ENCODE data around the gene PLXDC1.

Gene PLXDC1

GRCh38 chr17:39151150-39151942 is at the start of gene PLXDC1:
Gene PLXDC1, minus strand, starts transcription at chr17:39151637. Its CDS starts 200 bp downstream, at chr17:39151437.
- DNase-seq (ENCODE audit: low read depth) = no peak

- no peak for DNase-seq (ENCODE audit: low read depth)
These were observed 49.6 kb upstream of the PLXDC1 start for GRCh38 chr17:39200957-39201510.

GRCh38 chr17:39200070-39200879 is 48.8 kb upstream of the PLXDC1 start, which contains the start of gene RPL19:
Gene RPL19, plus strand, starts transcription at chr17:39200283. Its CDS starts 62 bp downstream, at chr17:39200345.
- peak; percentile 72 for DNase-seq (ENCODE audit: low read depth)

- peak; percentile 76 for DNase-seq (ENCODE audit: low read depth)
These were observed 48.3 kb upstream of the PLXDC1 start for GRCh38 chr17:39199820-39200069.

- DNase-seq (ENCODE audit: low read depth) = no peak
These were observed 46.7 kb upstream of the PLXDC1 start for GRCh38 chr17:39198186-39198566.

GRCh38 chr17:39197380-39198185 is 46.1 kb upstream of the PLXDC1 start, which contains the start of gene CACNB1:
Gene CACNB1, minus strand, starts transcription at chr17:39197669. Its CDS starts 174 bp downstream, at chr17:39197495.
- DNase-seq (ENCODE audit: low read depth) = peak; percentile 45

- no peak for DNase-seq (ENCODE audit: low read depth)
These were observed 45.4 kb upstream of the PLXDC1 start for GRCh38 chr17:39196808-39197291.

GRCh38 chr17:39196241-39196807 is 44.9 kb upstream of the PLXDC1 start:
- DNase-seq (ENCODE audit: low read depth) = no peak

GRCh38 chr17:39195568-39196160 is 44.2 kb upstream of the PLXDC1 start:
- no peak for DNase-seq (ENCODE audit: low read depth)

- no peak for DNase-seq (ENCODE audit: low read depth)
These were observed 43.6 kb upstream of the PLXDC1 start for GRCh38 chr17:39194985-39195524.

- DNase-seq (ENCODE audit: low read depth) = no peak
These were observed 42.9 kb upstream of the PLXDC1 start for GRCh38 chr17:39194089-39194984.

GRCh38 chr17:39193346-39193745 is 41.9 kb upstream of the PLXDC1 start:
- no peak for DNase-seq (ENCODE audit: low read depth)

GRCh38 chr17:39192901-39193300 is 41.5 kb upstream of the PLXDC1 start:
- no peak for DNase-seq (ENCODE audit: low read depth)

GRCh38 chr17:39191750-39192510 is 40.5 kb upstream of the PLXDC1 start:
- no peak for DNase-seq (ENCODE audit: low read depth)

- DNase-seq (ENCODE audit: low read depth) = no peak
These were observed 35.9 kb upstream of the PLXDC1 start for GRCh38 chr17:39187152-39187830.

GRCh38 chr17:39186481-39187002 is 35.1 kb upstream of the PLXDC1 start:
- DNase-seq (ENCODE audit: low read depth) = no peak

GRCh38 chr17:39183720-39184119 is 32.3 kb upstream of the PLXDC1 start:
- DNase-seq (ENCODE audit: low read depth) = no peak

GRCh38 chr17:39183045-39183444 is 31.6 kb upstream of the PLXDC1 start:
- DNase-seq (ENCODE audit: low read depth) = no peak

All from activated T-cell treated with anti-CD3 and anti-CD28 coated beads for 1 hour (primary cell).